OCI-LY7 (cell line): Measurements from ENCODE around the gene ZFYVE26. TPM values are rescaled to one million over a fixed set of nuclear protein-coding genes. Genes with fewer than 3 reads are reported as not detected.

ENCODE experiments used
- BruUV-seq: library from RNA; stranded (reverse); fragments of 400-500 nt; replicated peaks from 2 replicates; lab custom pipeline; 2021; lab: Mats Ljungman, UMichigan
- CTCF ChIA-PET: fragments of 300-600 bp; sonication (Branson Sonifier 250); formaldehyde crosslinking; loops from one replicate; lab custom pipeline; 2022; ENCODE audit warnings: antibody characterized with exemption; ENCODE audit not compliant: unreplicated experiment; lab: Charles Lee
- POLR2A ChIA-PET: fragments of 300-600 bp; sonication (Branson Sonifier 250); formaldehyde crosslinking; loops from one replicate; lab custom pipeline; 2022; ENCODE audit warnings: antibody characterized with exemption; lab: Charles Lee
- DNase-seq: peaks from one replicate; pipeline ENCODE4 v3.0.0-alpha.2; 2015; ENCODE audit warnings: low spot score
- H2AFZ ChIP-seq: fragments of 200-600 bp; sonication (generic), shearing (Covaris generic); 2 replicates; pipeline ENCODE4 v1.6.1; 2014; ENCODE audit warnings: mild to moderate bottlenecking, antibody characterized with exemption, low read length, moderate library complexity
- H3K27ac ChIP-seq: fragments of 200-600 bp; sonication (generic); 2 replicates; pipeline ENCODE4 v1.5.1; 2014; ENCODE audit warnings: mixed run types, low read depth, mild to moderate bottlenecking, moderate library complexity, low read length, inconsistent platforms; ENCODE audit not compliant: poor library complexity, severe bottlenecking
- H3K36me3 ChIP-seq: fragments of 200-600 bp; sonication (generic); 2 replicates; pipeline ENCODE4 v1.6.1; 2014; ENCODE audit warnings: mild to moderate bottlenecking, antibody characterized with exemption, low read length, moderate library complexity, mixed read lengths; ENCODE audit not compliant: insufficient read depth
- H3K4me1 ChIP-seq: fragments of 200-600 bp; sonication (generic); 2 replicates; pipeline ENCODE4 v1.5.1; 2014; ENCODE audit warnings: mild to moderate bottlenecking, low read length; ENCODE audit not compliant: insufficient read depth, poor library complexity, severe bottlenecking
- H3K4me2 ChIP-seq: fragments of 200-600 bp; sonication (generic); 2 replicates; pipeline ENCODE4 v1.6.1; 2014; ENCODE audit warnings: mild to moderate bottlenecking, low read length
- H3K4me3 ChIP-seq: fragments of 200-600 bp; sonication (generic); 2 replicates; pipeline ENCODE4 v1.5.1; 2014; ENCODE audit warnings: mild to moderate bottlenecking, low read depth, low read length; ENCODE audit not compliant: poor library complexity, severe bottlenecking
- H3K79me2 ChIP-seq: fragments of 200-600 bp; sonication (generic); 2 replicates; pipeline ENCODE4 v1.6.1; 2016; ENCODE audit warnings: low read depth, mild to moderate bottlenecking, low read length, moderate library complexity, mixed read lengths; ENCODE audit not compliant: insufficient read depth
- H3K9me2 ChIP-seq: fragments of 200-600 bp; sonication (generic); 2 replicates; pipeline ENCODE4 v1.6.1; 2016; ENCODE audit warnings: mild to moderate bottlenecking, low read length, mixed read lengths; ENCODE audit not compliant: insufficient read depth
- H3K9me3 ChIP-seq: fragments of 200-600 bp; sonication (generic); 2 replicates; pipeline ENCODE4 v1.6.1; 2014; ENCODE audit warnings: mild to moderate bottlenecking, mixed run types, low read length, mixed read lengths
- H4K20me1 ChIP-seq: fragments of 200-600 bp; sonication (generic); 2 replicates; pipeline ENCODE4 v1.6.1; 2014; ENCODE audit warnings: mild to moderate bottlenecking, antibody characterized with exemption, low read length, moderate library complexity, mixed read lengths; ENCODE audit not compliant: insufficient read depth
- EZH2phosphoT487 ChIP-seq: fragments of 200-600 bp; sonication (generic); IDR thresholded peaks from 2 replicates; pipeline ENCODE4 v1.6.1; 2018; ENCODE audit warnings: low read depth, borderline replicate concordance, mild to moderate bottlenecking, mixed run types, antibody characterized with exemption, low read length, moderate library complexity, mixed read lengths
- intact Hi-C: fragments of 100-400 bp; cut with micrococcal nuclease; formaldehyde crosslinking; loops from one replicate; pipeline ENCODE4 v1.10.0; 2022; ENCODE audit not compliant: unreplicated experiment
- total RNA-seq, 2 experiments: library from RNA; depleted of rRNA in 1 of 2; stranded (reverse); fragments of >200 nt in 1 of 2; shearing (Covaris generic) in 1 of 2; gene quantifications; 2 replicates each; pipeline ENCODE4 v1.2.3, GENCODE V29; 2014 to 2022
- TF ChIP-seq, protein P1 (sequence below): fragments of 200-600 bp; sonication (generic); conservative IDR thresholded peaks from 2 replicates; pipeline ENCODE4 v1.5.1; 2014; ENCODE audit warnings: mild to moderate bottlenecking, antibody characterized with exemption, low read length, moderate library complexity, mixed read lengths

ZFYVE26 gene
- total RNA-seq, 2 experiments from 2014 or later = 12.0 to 22.8 TPM

DNA sequence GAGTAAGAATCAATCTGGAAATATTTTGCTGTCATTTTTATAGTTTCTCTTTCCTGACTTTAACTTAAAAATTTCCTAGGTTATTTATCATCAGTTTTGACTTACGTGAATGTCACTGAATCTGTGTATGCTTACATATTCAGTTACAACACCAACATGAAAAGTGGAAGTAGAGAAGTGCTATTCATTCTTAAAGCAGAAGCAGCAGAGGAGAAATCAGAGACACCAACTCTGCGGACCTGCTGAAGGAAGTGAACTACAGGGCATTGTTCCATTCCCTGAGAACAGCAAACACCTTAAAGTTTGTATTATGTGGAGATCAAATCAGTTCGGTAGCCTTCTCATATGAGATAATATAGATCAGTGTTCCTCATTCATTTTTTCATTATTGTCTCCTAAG, 37.3 kb upstream of the ZFYVE26 start:
- no peak overlapping the region for H3K4me2 ChIP-seq
- no TSS peak for BruUV-seq
- no peaks in the 10 kb centered on the region for H3K9me3 ChIP-seq
- H3K27ac ChIP-seq = no peak overlapping the region
- POLR2A ChIA-PET = interaction anchor here (0.6 kb wide), 1 partner anchor 1014 kb away, joined by 4 read pairs; no protein-coding TSS in a partner anchor
- no peaks in the 10 kb centered on the region for H4K20me1 ChIP-seq
- H3K4me3 ChIP-seq = no peak overlapping the region
- no peaks in the 10 kb centered on the region for H3K4me1 ChIP-seq
- H3K79me2 ChIP-seq = no peaks in the 10 kb centered on the region
- intact Hi-C loops = no loop called here
- DNase-seq = no peak
- no peak overlapping the region for H2AFZ ChIP-seq
- TF ChIP-seq, protein P1, sequence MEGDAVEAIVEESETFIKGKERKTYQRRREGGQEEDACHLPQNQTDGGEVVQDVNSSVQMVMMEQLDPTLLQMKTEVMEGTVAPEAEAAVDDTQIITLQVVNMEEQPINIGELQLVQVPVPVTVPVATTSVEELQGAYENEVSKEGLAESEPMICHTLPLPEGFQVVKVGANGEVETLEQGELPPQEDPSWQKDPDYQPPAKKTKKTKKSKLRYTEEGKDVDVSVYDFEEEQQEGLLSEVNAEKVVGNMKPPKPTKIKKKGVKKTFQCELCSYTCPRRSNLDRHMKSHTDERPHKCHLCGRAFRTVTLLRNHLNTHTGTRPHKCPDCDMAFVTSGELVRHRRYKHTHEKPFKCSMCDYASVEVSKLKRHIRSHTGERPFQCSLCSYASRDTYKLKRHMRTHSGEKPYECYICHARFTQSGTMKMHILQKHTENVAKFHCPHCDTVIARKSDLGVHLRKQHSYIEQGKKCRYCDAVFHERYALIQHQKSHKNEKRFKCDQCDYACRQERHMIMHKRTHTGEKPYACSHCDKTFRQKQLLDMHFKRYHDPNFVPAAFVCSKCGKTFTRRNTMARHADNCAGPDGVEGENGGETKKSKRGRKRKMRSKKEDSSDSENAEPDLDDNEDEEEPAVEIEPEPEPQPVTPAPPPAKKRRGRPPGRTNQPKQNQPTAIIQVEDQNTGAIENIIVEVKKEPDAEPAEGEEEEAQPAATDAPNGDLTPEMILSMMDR = no peak
- TF ChIP-seq EZH2phosphoT487 = no peak
- H3K36me3 ChIP-seq = peaks cover 7% of the 10 kb centered on the region; the same call in 1 of the 2 replicates
- H3K9me2 ChIP-seq = no peaks in the 10 kb centered on the region
- CTCF ChIA-PET = no interaction called here

DNA sequence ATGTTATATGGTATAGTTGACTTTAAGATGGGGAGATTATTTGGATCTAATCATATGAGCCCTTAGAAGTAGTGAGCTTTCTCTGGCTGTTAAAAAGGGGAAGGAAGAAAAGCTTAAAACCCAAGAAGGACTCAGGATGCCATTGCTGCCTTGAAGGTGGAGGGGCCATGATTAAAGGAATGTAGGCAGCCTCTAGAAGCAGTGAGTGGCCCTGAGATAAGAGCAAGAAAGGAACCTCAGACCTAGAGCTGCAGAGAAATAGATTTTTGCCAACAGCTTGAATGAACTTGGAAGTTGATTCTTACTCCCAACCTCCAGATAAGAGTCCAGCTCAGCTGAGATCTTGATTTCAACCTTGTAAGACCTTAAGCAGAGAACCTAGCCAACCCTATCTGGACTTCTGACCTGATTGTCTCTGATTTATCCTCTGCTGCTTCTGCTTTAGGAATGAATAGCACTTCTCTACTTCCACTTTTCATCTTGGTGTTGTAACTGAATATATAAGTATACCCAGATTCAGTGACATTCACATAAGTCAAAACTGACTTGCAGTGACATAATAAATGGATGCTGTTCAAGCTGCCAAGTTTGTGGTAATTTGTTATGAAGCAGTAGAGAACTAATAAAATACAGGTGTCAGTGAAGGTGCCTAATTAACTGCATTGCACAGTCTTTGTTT, 36.7 kb upstream of the ZFYVE26 start:
- POLR2A ChIA-PET = interaction anchor here (0.6 kb wide), 1 partner anchor 1015 kb away, joined by 4 read pairs; no protein-coding TSS in a partner anchor
- BruUV-seq = no TSS peak
- intact Hi-C loops = no loop called here
- CTCF ChIA-PET = no interaction called here
- H2AFZ ChIP-seq = no peak overlapping the region
- H3K4me2 ChIP-seq = no peak overlapping the region
- no peaks in the 10 kb centered on the region for H3K79me2 ChIP-seq
- H3K4me3 ChIP-seq = no peak overlapping the region
- no peak for TF ChIP-seq EZH2phosphoT487
- TF ChIP-seq, protein P1 = no peak
- H4K20me1 ChIP-seq = no peaks in the 10 kb centered on the region
- DNase-seq = no peak
- peaks cover 7% of the 10 kb centered on the region; the same call in 1 of the 2 replicates for H3K36me3 ChIP-seq
- no peak overlapping the region for H3K27ac ChIP-seq
- H3K9me2 ChIP-seq = no peaks in the 10 kb centered on the region
- no peaks in the 10 kb centered on the region for H3K9me3 ChIP-seq
- H3K4me1 ChIP-seq = no peaks in the 10 kb centered on the region

DNA sequence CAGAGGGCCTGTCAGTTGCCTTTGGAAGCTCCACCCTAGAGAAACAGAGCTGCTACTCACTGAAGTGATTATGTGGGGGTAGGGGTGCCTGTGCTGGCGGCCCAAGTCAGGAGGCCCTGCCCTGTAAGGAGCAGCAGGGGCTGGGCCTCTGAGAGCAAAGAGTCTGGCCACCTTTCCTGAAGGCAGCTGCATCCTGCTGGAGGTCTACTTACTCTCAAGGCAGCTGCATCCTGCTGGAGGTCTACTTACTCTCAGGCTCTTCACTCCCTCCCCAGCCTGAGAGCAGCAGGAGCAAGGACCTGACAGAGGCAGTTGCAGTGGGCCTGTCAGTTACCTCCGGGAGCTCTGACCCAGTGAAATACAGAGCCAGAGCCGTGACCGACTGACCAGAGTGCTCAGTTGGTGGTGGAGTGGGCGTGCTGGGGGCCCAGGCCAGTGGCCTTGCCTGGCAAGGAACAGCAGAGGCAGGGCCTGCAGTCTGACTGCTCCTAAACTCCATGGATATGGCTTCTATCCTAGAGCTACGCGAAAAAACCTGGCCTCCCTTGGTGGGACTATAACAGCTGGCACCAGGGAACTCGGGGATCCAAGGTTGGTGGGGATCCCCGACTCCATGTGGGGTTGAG, 35.5 kb upstream of the ZFYVE26 start:
- TF ChIP-seq EZH2phosphoT487 = no peak
- TF ChIP-seq, protein P1 = no peak
- no peak for DNase-seq
- no TSS peak for BruUV-seq
- Histone ChIP-seq H3K9me3 (no peaks in the 10 kb centered on the region), H3K4me3 (no peak overlapping the region), H3K36me3 (peaks cover 7% of the 10 kb centered on the region; the same call in 1 of the 2 replicates), H3K9me2 (no peaks in the 10 kb centered on the region), H3K4me1 (no peaks in the 10 kb centered on the region), H3K4me2 (no peak overlapping the region), H3K79me2 (no peaks in the 10 kb centered on the region), H3K27ac (no peak overlapping the region), H2AFZ (no peak overlapping the region), H4K20me1 (no peaks in the 10 kb centered on the region)
- CTCF ChIA-PET = no interaction called here
- intact Hi-C loops = no loop called here
- POLR2A ChIA-PET = no interaction called here
